Fibroblast of skin of left biceps (primary cell): ENCODE data around the gene TPST1.
"Not testable (repeated sequence)": the region's sequence is repeated elsewhere in the genome, so short reads cannot be mapped to it uniquely, and the experiment has no call there.

Experiments
- DNase-seq, 2 experiments: peaks; one replicate each; pipeline ENCODE4 v3.0.0-alpha.2; 2013; ENCODE audit warnings: low read depth in 2 of 2

TPST1 gene

GRCh38 chr7:66283003-66283920, 78.1 kb downstream of the TPST1 start:
- peak in 1 of 2 experiments; percentile 43 for DNase-seq

- DNase-seq, result peak; percentile 60 to 78
Measured at GRCh38 chr7:66296001-66296521, 90.9 kb downstream of the TPST1 start.

GRCh38 chr7:66296557-66296956, 91.4 kb downstream of the TPST1 start:
- DNase-seq, result peak; percentile 45 to 57

GRCh38 chr7:66297579-66297978, 92.4 kb downstream of the TPST1 start:
- no peak for DNase-seq

- DNase-seq, result no peak
Measured at GRCh38 chr7:66301249-66301648, 96.1 kb downstream of the TPST1 start.

GRCh38 chr7:66301737-66302136, 96.6 kb downstream of the TPST1 start:
- no peak for DNase-seq

- no peak for DNase-seq
Measured at GRCh38 chr7:66303454-66304155, 98.5 kb downstream of the TPST1 start.

GRCh38 chr7:66304536-66304935, 99.4 kb downstream of the TPST1 start:
- no peak for DNase-seq

GRCh38 chr7:66306243-66306642, 101.1 kb downstream of the TPST1 start:
- DNase-seq, result no peak

- no peak for DNase-seq
Measured at GRCh38 chr7:66307591-66308215, 102.6 kb downstream of the TPST1 start.

GRCh38 chr7:66308411-66308810, 103.3 kb downstream of the TPST1 start:
- DNase-seq, result no peak

GRCh38 chr7:66310620-66311019, 105.5 kb downstream of the TPST1 start:
- DNase-seq, result no peak

GRCh38 chr7:66313886-66314568, 108.9 kb downstream of the TPST1 start:
- no peak for DNase-seq

GRCh38 chr7:66315192-66315591, 110.1 kb downstream of the TPST1 start:
- no peak for DNase-seq

- no peak for DNase-seq
Measured at GRCh38 chr7:66319407-66319979, 114.4 kb downstream of the TPST1 start.

GRCh38 chr7:66321283-66321682, 116.1 kb downstream of the TPST1 start:
- no peak for DNase-seq

- no peak for DNase-seq
Measured at GRCh38 chr7:66323114-66323796, 118.1 kb downstream of the TPST1 start.

GRCh38 chr7:66324985-66325384, 119.9 kb downstream of the TPST1 start:
- not testable (repeated sequence) for DNase-seq

- DNase-seq, result peak; percentile 85 to 88
Measured at GRCh38 chr7:66326501-66327215, 121.5 kb downstream of the TPST1 start.

GRCh38 chr7:66330961-66331360, 125.8 kb downstream of the TPST1 start:
- no peak for DNase-seq
